ENCODE results near the gene RAD51B. TPM values are rescaled to one million over a fixed set of nuclear protein-coding genes. Genes with fewer than 3 reads are reported as not detected.

Gene RAD51B
- total and polyA plus RNA-seq, 7 donors = 2.4 to 24.4 (median 7.1) TPM

DNA sequence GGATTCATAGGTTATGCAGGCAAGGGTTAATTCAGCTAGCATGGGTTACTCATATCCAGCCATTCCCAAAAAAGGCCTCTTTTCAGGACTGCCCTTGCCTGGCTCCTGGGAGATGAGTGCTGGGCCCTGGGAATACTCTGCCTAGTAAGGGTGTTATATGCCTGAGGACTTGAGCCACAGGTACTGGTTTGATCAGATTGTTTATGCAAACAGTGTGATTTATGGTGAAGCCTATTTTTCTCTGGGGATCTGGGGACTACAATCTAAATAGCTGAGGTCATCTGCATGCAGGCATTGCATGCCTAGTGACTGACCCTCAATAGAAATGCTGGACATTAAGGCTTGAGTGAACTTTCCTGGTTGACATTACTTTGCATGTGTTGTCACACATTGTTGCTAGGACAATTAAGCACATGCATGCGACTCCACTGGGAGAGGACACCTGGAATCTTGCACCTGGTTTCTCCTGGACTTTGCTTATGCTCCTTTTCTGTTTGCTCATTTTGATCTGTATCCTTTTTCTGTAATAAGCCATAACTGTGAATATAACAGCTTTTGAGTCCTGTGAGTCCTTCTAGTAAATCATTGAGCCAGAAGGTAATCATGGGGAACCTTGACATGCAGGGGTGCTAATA is 73.0 kb downstream of the RAD51B start:
- Histone ChIP-seq H3K4me3 (no peak overlapping the region), H3K36me3 (no peaks in the 10 kb centered on the region), H3K4me1 (no peaks in the 10 kb centered on the region), H3K9me3 (no peaks in the 10 kb centered on the region), H3K27me3 (no peaks in the 10 kb centered on the region), H3K27ac (no peak overlapping the region)
- DNase-seq = no peak
- TF ChIP-seq EP300 (IDR thresholded peaks at IDR 0.05) (no peak), POLR2AphosphoS5 (IDR thresholded peaks at IDR 0.05) (no peak)
- WGBS, 2 donors = 25 to 82% methylated on average over 1 of the region's 1 CpG
- intact Hi-C loops (cut with DNase I) = no loop called here

DNA sequence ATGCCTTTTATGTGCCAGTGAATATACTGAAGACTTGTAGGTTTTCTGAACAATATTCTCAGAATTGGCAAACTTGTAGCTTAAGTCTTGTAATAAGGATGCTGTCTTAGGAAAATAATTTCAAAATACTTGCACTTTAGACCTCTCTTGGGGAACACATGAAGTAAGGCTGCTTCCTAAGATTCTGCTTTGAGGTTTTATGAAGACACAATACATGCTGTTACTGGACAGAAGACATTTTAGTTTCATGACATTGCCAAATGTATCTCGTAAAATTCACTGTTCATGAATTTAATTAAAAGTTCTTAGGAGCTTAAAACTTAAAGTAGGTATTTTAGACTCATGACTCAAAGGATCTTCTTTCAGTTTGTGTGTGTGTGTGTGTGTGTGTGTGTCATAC is 80.7 kb downstream of the RAD51B start:
- WGBS, 2 donors = 92 to 99% methylated on average over 1 of the region's 1 CpG
- no peak overlapping the region for H3K4me3 ChIP-seq
- intact Hi-C loops (cut with DNase I) = loop anchor here (10.0 kb wide), 1 partner anchor 1225 kb away; no protein-coding TSS in a partner anchor
- TF ChIP-seq, protein P1, sequence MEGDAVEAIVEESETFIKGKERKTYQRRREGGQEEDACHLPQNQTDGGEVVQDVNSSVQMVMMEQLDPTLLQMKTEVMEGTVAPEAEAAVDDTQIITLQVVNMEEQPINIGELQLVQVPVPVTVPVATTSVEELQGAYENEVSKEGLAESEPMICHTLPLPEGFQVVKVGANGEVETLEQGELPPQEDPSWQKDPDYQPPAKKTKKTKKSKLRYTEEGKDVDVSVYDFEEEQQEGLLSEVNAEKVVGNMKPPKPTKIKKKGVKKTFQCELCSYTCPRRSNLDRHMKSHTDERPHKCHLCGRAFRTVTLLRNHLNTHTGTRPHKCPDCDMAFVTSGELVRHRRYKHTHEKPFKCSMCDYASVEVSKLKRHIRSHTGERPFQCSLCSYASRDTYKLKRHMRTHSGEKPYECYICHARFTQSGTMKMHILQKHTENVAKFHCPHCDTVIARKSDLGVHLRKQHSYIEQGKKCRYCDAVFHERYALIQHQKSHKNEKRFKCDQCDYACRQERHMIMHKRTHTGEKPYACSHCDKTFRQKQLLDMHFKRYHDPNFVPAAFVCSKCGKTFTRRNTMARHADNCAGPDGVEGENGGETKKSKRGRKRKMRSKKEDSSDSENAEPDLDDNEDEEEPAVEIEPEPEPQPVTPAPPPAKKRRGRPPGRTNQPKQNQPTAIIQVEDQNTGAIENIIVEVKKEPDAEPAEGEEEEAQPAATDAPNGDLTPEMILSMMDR (IDR thresholded peaks at IDR 0.05) = no peak
- TF ChIP-seq EP300 (IDR thresholded peaks at IDR 0.05) = no peak
- no peak for TF ChIP-seq POLR2A (IDR thresholded peaks at IDR 0.05)
- TF ChIP-seq POLR2AphosphoS5 (IDR thresholded peaks at IDR 0.05) = no peak
- H3K9me3 ChIP-seq = peaks cover 0 to 4% (median 0%) of the 10 kb centered on the region in 4 donors
- H3K27ac ChIP-seq = no peak overlapping the region
- H3K4me1 ChIP-seq = no peaks in the 10 kb centered on the region
- no peak for DNase-seq
- no peaks in the 10 kb centered on the region for H3K27me3 ChIP-seq
- H3K36me3 ChIP-seq = no peaks in the 10 kb centered on the region

DNA sequence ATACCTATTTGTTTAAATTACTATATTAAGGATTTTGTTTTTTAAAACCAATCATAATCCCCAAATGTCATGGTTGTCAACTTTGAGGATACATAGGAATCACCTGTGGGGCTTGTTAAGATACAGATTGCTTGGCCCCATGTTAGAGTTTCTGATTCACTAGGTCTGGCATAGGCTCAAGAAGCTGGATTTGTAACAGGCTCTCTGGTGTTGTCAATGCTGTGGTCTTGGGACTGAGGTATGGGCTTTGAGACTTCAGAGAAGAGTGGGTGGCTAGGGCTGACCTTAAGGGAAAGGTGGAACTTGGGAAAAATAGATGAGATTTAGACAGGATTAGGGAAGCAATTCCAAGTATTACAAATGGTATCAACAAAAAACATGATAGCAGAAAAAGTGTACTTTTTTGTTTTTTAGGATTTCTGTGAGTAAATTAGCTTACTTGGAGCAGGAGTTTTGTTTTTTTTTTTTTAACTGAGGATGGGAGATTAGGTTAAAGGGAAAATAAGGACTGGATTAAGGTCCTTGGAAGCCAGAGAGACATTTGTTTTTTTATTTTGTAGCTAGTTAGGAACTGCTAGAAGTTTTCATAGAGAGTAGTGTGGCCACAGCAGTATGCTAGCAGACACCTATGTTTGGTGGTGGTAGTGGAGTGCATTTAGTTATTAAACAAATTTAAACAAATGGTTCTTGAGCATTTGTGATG is 88.6 kb downstream of the RAD51B start:
- no peak for DNase-seq
- TF ChIP-seq POLR2AphosphoS5 (IDR thresholded peaks at IDR 0.05) = no peak
- Histone ChIP-seq H3K36me3 (no peaks in the 10 kb centered on the region), H3K9me3 (no peaks in the 10 kb centered on the region), H3K27ac (no peak overlapping the region), H3K4me3 (no peak overlapping the region), H3K27me3 (no peaks in the 10 kb centered on the region), H3K4me1 (no peaks in the 10 kb centered on the region)
- intact Hi-C loops (cut with DNase I) = loop anchor here (10.0 kb wide), 1 partner anchor 1217 kb away; no protein-coding TSS in a partner anchor

DNA sequence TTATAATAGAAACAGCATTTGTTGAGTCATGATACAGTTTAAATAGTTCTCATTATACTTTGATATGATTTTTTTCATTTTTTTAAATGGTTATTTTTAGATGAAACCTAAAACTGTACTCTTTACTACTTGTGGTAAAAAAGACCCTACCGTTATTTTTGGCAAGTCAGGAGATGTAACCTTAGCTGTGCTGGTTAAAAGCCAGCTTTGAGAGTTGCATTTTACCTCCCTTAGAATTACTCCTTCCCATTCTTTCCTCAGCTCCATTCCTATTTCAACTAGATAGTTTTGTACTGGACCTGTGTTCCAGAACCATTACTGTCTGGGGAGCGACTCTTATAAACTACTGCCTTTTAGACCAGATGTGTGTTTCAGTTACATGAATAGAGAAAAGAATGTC is 92.0 kb downstream of the RAD51B start:
- H3K9me3 ChIP-seq = no peaks in the 10 kb centered on the region
- WGBS, 2 donors = 72 to 93% methylated on average over 2 of the region's 2 CpGs
- H3K27me3 ChIP-seq = no peaks in the 10 kb centered on the region
- DNase-seq = no peak
- intact Hi-C loops (cut with DNase I) = no loop called here
- H3K4me3 ChIP-seq = no peak overlapping the region
- TF ChIP-seq, protein P1 (IDR thresholded peaks at IDR 0.05) = no peak
- TF ChIP-seq POLR2AphosphoS5 (IDR thresholded peaks at IDR 0.05) (no peak), POLR2A (IDR thresholded peaks at IDR 0.05) (no peak), EP300 (IDR thresholded peaks at IDR 0.05) (no peak)
- H3K27ac ChIP-seq = no peak overlapping the region
- H3K4me1 ChIP-seq = no peaks in the 10 kb centered on the region
- no peaks in the 10 kb centered on the region for H3K36me3 ChIP-seq

DNA sequence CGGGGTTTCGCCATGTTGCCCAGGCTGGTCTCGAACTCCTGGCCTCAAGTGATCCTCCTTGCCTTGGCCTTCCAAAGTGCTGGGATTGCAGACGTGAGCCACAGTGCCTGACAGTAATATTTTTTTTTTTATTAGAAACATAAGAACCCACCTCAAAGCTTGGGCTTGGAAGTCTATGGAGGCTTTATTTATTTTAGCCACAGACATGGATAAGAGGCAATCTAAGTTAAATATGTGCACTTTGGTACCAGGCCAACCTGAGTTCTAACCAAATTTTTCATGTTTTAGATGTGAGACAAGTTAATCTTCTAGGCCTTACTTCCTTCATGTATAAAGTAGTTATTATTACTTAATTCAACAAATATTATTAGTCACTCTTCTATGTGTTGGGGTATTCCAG is 96.9 kb downstream of the RAD51B start:
- TF ChIP-seq, protein P1 (IDR thresholded peaks at IDR 0.05) = no peak
- TF ChIP-seq EP300 (IDR thresholded peaks at IDR 0.05) = no peak
- no peak for TF ChIP-seq POLR2AphosphoS5 (IDR thresholded peaks at IDR 0.05)
- no peak for TF ChIP-seq POLR2A (IDR thresholded peaks at IDR 0.05)
- Histone ChIP-seq H3K27me3 (no peaks in the 10 kb centered on the region), H3K4me3 (no peak overlapping the region), H3K4me1 (peaks cover 0 to 13% (median 10%) of the 10 kb centered on the region in 4 donors), H3K27ac (no peak overlapping the region), H3K36me3 (no peaks in the 10 kb centered on the region), H3K9me3 (no peaks in the 10 kb centered on the region)
- 94 to 96% methylated on average over 4 of the region's 4 CpGs for WGBS, 2 donors
- intact Hi-C loops (cut with DNase I) = no loop called here
- no peak for DNase-seq
